HG03342 (cell line): Measurements from ENCODE around the gene ATP2C2.
"Not testable (repeated sequence)": the region's sequence is repeated elsewhere in the genome, so short reads cannot be mapped to it uniquely, and the experiment has no call there.

Experiments
- ATAC-seq: cut with Tn5 transposase; IDR thresholded peaks from one replicate; pipeline ENCODE4 v1.9.1; 2021; ENCODE audit warnings: mild to moderate bottlenecking, moderate library complexity; ENCODE audit not compliant: unreplicated experiment

The ATP2C2 gene

GRCh38 chr16:84339311-84339710 is 29.0 kb upstream of the ATP2C2 start:
- no peak for ATAC-seq

GRCh38 chr16:84339766-84340165 is 28.6 kb upstream of the ATP2C2 start:
- no peak for ATAC-seq

- no peak for ATAC-seq
Observed at GRCh38 chr16:84340325-84341040, 27.9 kb upstream of the ATP2C2 start.

- no peak for ATAC-seq
Observed at GRCh38 chr16:84341528-84342295, 26.6 kb upstream of the ATP2C2 start.

- ATAC-seq: not testable (repeated sequence)
Observed at GRCh38 chr16:84343800-84344199, 24.5 kb upstream of the ATP2C2 start.

- no peak for ATAC-seq
Observed at GRCh38 chr16:84344781-84345180, 23.6 kb upstream of the ATP2C2 start.

GRCh38 chr16:84347161-84347560 is 21.2 kb upstream of the ATP2C2 start:
- no peak for ATAC-seq

GRCh38 chr16:84348386-84348888 is 19.9 kb upstream of the ATP2C2 start:
- ATAC-seq: no peak

GRCh38 chr16:84349862-84350684 is 18.3 kb upstream of the ATP2C2 start:
- no peak for ATAC-seq

GRCh38 chr16:84350685-84351400 is 17.5 kb upstream of the ATP2C2 start:
- ATAC-seq: no peak

GRCh38 chr16:84351630-84352029 is 16.7 kb upstream of the ATP2C2 start:
- ATAC-seq: no peak

- ATAC-seq: no peak
Observed at GRCh38 chr16:84354306-84354705, 14.0 kb upstream of the ATP2C2 start.

- no peak for ATAC-seq
Observed at GRCh38 chr16:84355149-84355548, 13.2 kb upstream of the ATP2C2 start.

GRCh38 chr16:84356176-84356575 is 12.2 kb upstream of the ATP2C2 start:
- ATAC-seq: no peak

GRCh38 chr16:84356591-84357116 is 11.7 kb upstream of the ATP2C2 start:
- ATAC-seq: no peak

- no peak for ATAC-seq
Observed at GRCh38 chr16:84357191-84357651, 11.1 kb upstream of the ATP2C2 start.

GRCh38 chr16:84358601-84359295 is 9.6 kb upstream of the ATP2C2 start:
- ATAC-seq: no peak

- no peak for ATAC-seq
Observed at GRCh38 chr16:84359326-84359725, 9.0 kb upstream of the ATP2C2 start.

- no peak for ATAC-seq
Observed at GRCh38 chr16:84360170-84360569, 8.2 kb upstream of the ATP2C2 start.

- no peak for ATAC-seq
Observed at GRCh38 chr16:84360748-84361147, 7.6 kb upstream of the ATP2C2 start.
